ENCODE measurements around the gene GMPPB.
"Not testable (repeated sequence)": the region's sequence is repeated elsewhere in the genome, so short reads cannot be mapped to it uniquely, and the experiment has no call there.

GRCh38 chr3:49690856-49691255, 32.9 kb downstream of the GMPPB start:
- not testable (repeated sequence) for TF ChIP-seq ZNF274 (IDR thresholded peaks at IDR 0.05; ENCODE audit: low read depth, low read length); YY1 (IDR thresholded peaks at IDR 0.05; ENCODE audit: insufficient read depth, insufficient read length)
